ENCODE data around the gene GTF3C5. TPM values are rescaled to one million over a fixed set of nuclear protein-coding genes. Genes with fewer than 3 reads are reported as not detected.

GTF3C5 gene
- total and polyA plus RNA-seq, 2 donors (not counting 1 experiment from before 2014, with no cell fraction given) = 32.2 to 32.4 TPM

DNA sequence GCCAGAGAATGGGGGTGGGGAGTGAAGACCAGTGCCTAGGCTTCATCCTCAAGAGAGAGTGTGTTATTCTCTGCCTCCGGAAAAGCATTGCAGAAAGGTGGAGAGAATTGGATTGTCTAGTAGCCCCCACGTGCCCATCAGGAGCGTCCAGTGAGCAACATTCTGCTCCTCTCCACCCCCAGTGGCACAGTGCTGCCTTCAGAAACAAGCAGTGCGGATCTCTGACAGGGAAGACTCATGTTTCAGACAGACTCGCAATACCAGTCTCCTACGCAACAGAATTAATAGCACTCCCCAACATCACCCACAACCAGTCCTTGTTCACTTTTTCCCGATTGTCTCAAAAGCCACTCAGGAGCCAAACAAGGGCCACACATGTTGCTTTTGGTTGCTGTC lies 16.1 kb downstream of the GTF3C5 start:
- H3K9me3 ChIP-seq (ENCODE audit: control insufficient read depth, insufficient read depth, low read depth, low read length) = no peaks in the 10 kb centered on the region
- H3K4me3 ChIP-seq (replicated peaks in 1 of 4; ENCODE audit: control extremely low read depth in 1 of 4, insufficient read depth in 1 of 4, low read depth in 3 of 4, low read length in 4 of 4) = no peak overlapping the region
- no peaks in the 10 kb centered on the region for H4K20me1 ChIP-seq (ENCODE audit: control insufficient read depth, extremely low read depth, insufficient read depth, low read length)
- TF ChIP-seq EZH2 (IDR thresholded peaks at IDR 0.05; ENCODE audit: low read length, missing control alignments) = no peak
- TF ChIP-seq, protein P1, sequence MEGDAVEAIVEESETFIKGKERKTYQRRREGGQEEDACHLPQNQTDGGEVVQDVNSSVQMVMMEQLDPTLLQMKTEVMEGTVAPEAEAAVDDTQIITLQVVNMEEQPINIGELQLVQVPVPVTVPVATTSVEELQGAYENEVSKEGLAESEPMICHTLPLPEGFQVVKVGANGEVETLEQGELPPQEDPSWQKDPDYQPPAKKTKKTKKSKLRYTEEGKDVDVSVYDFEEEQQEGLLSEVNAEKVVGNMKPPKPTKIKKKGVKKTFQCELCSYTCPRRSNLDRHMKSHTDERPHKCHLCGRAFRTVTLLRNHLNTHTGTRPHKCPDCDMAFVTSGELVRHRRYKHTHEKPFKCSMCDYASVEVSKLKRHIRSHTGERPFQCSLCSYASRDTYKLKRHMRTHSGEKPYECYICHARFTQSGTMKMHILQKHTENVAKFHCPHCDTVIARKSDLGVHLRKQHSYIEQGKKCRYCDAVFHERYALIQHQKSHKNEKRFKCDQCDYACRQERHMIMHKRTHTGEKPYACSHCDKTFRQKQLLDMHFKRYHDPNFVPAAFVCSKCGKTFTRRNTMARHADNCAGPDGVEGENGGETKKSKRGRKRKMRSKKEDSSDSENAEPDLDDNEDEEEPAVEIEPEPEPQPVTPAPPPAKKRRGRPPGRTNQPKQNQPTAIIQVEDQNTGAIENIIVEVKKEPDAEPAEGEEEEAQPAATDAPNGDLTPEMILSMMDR (conservative IDR thresholded peaks at IDR 0.05 in 1 of 2, IDR thresholded peaks at IDR 0.05 in 1 of 2; ENCODE audit: low read depth in 1 of 2, low read length in 2 of 2) = no peak
- H2AFZ ChIP-seq (ENCODE audit: low read length) = no peak overlapping the region
- no peak overlapping the region for H3K27ac ChIP-seq (ENCODE audit: insufficient read depth, low read length)
- no peaks in the 10 kb centered on the region for H3K27me3 ChIP-seq (ENCODE audit: control insufficient read depth, insufficient read depth, low read length)
- H3K9ac ChIP-seq (ENCODE audit: insufficient read depth, low read length) = no peak overlapping the region
- no peak overlapping the region for H3K4me2 ChIP-seq (ENCODE audit: extremely low read depth, insufficient read depth, low read length)
- no peaks in the 10 kb centered on the region for H3K4me1 ChIP-seq (ENCODE audit: control insufficient read depth, extremely low read depth, insufficient read depth, low read length)
- H3K36me3 ChIP-seq (ENCODE audit: control insufficient read depth, insufficient read depth, low read length) = peaks cover 25% of the 10 kb centered on the region
- no peaks in the 10 kb centered on the region for H3K79me2 ChIP-seq (ENCODE audit: control insufficient read depth, insufficient read depth, low read length)
- DNase-seq (ENCODE audit: low read depth in 2 of 2) = no peak

DNA sequence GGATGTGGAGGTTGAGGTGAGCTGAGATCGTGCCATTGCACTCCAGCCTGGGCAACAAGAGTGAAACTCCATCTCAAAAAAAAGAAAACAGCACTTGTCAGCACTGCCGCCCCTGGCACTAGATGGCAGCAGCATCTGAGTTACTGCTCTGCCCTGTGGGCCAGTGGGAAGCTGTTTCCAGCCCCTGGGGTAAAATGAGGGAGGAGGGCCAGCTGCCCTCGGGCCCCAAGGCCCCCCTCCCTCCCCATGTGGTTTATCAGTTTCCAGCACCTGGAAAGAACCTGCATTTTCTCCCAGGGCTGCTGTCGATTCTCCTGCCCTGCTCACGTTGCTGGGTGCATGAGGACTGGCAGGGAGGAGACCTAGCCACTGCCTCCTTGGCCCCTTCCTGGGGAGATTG lies 17.8 kb downstream of the GTF3C5 start:
- H2AFZ ChIP-seq (ENCODE audit: low read length) = no peak overlapping the region
- peaks cover 23% of the 10 kb centered on the region for H3K36me3 ChIP-seq (ENCODE audit: control insufficient read depth, insufficient read depth, low read length)

DNA sequence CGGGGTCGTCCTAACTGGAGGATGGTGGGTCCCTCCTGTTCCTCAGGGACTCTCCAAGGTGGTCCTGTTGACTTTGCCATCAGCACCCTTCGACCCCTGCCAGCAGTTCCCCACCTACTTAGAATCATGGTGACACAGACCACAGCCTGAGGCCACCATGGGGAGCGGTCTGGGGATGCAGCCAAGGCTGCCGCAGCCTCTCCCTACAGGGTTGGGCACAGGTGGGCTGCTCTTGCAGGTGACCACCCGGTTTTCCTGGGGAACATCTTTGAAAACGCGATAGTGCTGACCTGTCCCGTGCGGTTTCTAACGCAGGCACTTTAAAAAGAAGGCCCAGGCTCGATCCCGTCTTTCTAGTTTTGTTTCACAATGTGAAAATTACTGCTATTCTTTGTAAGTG lies 18.2 kb downstream of the GTF3C5 start:
- TF ChIP-seq EZH2 (IDR thresholded peaks at IDR 0.05; ENCODE audit: low read length, missing control alignments) = no peak
- TF ChIP-seq, protein P1 (conservative IDR thresholded peaks at IDR 0.05 in 1 of 2, IDR thresholded peaks at IDR 0.05 in 1 of 2; ENCODE audit: low read depth in 1 of 2, low read length in 2 of 2) = no peak
- Histone ChIP-seq H3K4me2 (ENCODE audit: extremely low read depth, insufficient read depth, low read length) (no peak overlapping the region), H3K27me3 (ENCODE audit: control insufficient read depth, insufficient read depth, low read length) (no peaks in the 10 kb centered on the region), H4K20me1 (ENCODE audit: control insufficient read depth, extremely low read depth, insufficient read depth, low read length) (no peaks in the 10 kb centered on the region), H3K27ac (ENCODE audit: insufficient read depth, low read length) (no peak overlapping the region), H3K9ac (ENCODE audit: insufficient read depth, low read length) (no peak overlapping the region), H2AFZ (ENCODE audit: low read length) (no peak overlapping the region), H3K4me1 (ENCODE audit: control insufficient read depth, extremely low read depth, insufficient read depth, low read length) (no peaks in the 10 kb centered on the region), H3K36me3 (ENCODE audit: control insufficient read depth, insufficient read depth, low read length) (peaks cover 24% of the 10 kb centered on the region), H3K4me3 (replicated peaks in 1 of 4; ENCODE audit: control extremely low read depth in 1 of 4, insufficient read depth in 1 of 4, low read depth in 3 of 4, low read length in 4 of 4) (no peak overlapping the region), H3K79me2 (ENCODE audit: control insufficient read depth, insufficient read depth, low read length) (no peaks in the 10 kb centered on the region), H3K9me3 (ENCODE audit: control insufficient read depth, insufficient read depth, low read depth, low read length) (no peaks in the 10 kb centered on the region)
- no peak for DNase-seq (ENCODE audit: low read depth in 2 of 2)

More for the DNA sequence above, 17.8 kb downstream of the GTF3C5 start:
- no peak for DNase-seq (ENCODE audit: low read depth in 2 of 2)
- Histone ChIP-seq H3K27me3 (ENCODE audit: control insufficient read depth, insufficient read depth, low read length) (no peaks in the 10 kb centered on the region), H4K20me1 (ENCODE audit: control insufficient read depth, extremely low read depth, insufficient read depth, low read length) (no peaks in the 10 kb centered on the region), H3K9ac (ENCODE audit: insufficient read depth, low read length) (peak overlapping the region; percentile 2), H3K4me2 (ENCODE audit: extremely low read depth, insufficient read depth, low read length) (no peak overlapping the region), H3K27ac (ENCODE audit: insufficient read depth, low read length) (no peak overlapping the region), H3K4me1 (ENCODE audit: control insufficient read depth, extremely low read depth, insufficient read depth, low read length) (no peaks in the 10 kb centered on the region), H3K4me3 (replicated peaks in 1 of 4; ENCODE audit: control extremely low read depth in 1 of 4, insufficient read depth in 1 of 4, low read depth in 3 of 4, low read length in 4 of 4) (no peak overlapping the region), H3K9me3 (ENCODE audit: control insufficient read depth, insufficient read depth, low read depth, low read length) (no peaks in the 10 kb centered on the region), H3K79me2 (ENCODE audit: control insufficient read depth, insufficient read depth, low read length) (no peaks in the 10 kb centered on the region)
- no peak for TF ChIP-seq EZH2 (IDR thresholded peaks at IDR 0.05; ENCODE audit: low read length, missing control alignments)
- TF ChIP-seq, protein P1 (conservative IDR thresholded peaks at IDR 0.05 in 1 of 2, IDR thresholded peaks at IDR 0.05 in 1 of 2; ENCODE audit: low read depth in 1 of 2, low read length in 2 of 2) = peak; percentile 36 to 39
